Measurements from ENCODE around the gene ST3GAL5. TPM values are rescaled to one million over a fixed set of nuclear protein-coding genes. Genes with fewer than 3 reads are reported as not detected.
A peak's percentile ranks its signal among the peaks of the same experiment; 100 is the strongest.

Gene ST3GAL5
- total RNA-seq, 3 donors from 2014 or later: 20.8 to 52.5 (median 29.5) TPM

DNA sequence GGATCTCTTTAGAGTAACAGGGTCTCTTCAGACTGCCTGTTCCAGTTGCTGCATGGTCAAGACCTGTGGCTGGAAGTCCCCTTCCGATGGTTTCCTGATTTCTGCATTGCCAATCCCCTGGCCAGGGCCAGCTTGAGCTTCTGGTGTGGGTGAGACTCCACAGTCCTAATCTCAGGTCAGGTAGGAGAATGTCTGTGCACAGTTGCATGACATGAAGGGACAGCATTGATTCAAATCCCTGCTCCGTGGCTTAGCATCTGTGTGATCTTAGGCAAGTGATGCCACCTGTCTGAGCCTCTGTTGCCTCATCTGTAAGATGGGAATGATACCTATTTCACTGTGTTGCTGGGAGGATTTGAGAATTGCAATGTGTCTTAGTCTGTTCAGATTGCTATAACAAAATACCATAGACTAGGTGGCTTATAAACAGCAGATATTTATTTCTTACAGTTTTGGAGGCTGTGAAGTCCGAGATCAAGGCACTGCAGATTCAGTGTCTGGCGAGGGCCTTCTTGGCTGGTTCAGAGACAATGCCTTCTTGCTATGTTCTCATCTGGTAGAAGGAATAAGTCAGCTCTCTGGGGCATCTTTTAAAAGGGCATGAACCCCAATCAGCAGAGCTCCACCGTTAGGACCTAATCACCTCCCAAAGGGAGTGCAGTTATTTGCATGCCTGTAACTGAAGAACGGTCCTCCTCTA lies 68.8 kb downstream of the ST3GAL5 start:
- Histone ChIP-seq H3K27ac (no peak overlapping the region), H3K4me3 (no peak overlapping the region), H3K36me3 (no peaks in the 10 kb centered on the region), H3K4me1 (no peaks in the 10 kb centered on the region), H3K9me3 (no peaks in the 10 kb centered on the region), H3K27me3 (no peaks in the 10 kb centered on the region)
- intact Hi-C loops (cut with DNase I; ENCODE audit: low total_unique reads): loop anchor here (5.0 kb wide), 1 partner anchor 262 kb away; no protein-coding TSS in a partner anchor
- DNase-seq (ENCODE audit: low spot score in 2 of 2): no peak
- no peak for TF ChIP-seq POLR2A (IDR thresholded peaks at IDR 0.05)
- TF ChIP-seq, protein P1, sequence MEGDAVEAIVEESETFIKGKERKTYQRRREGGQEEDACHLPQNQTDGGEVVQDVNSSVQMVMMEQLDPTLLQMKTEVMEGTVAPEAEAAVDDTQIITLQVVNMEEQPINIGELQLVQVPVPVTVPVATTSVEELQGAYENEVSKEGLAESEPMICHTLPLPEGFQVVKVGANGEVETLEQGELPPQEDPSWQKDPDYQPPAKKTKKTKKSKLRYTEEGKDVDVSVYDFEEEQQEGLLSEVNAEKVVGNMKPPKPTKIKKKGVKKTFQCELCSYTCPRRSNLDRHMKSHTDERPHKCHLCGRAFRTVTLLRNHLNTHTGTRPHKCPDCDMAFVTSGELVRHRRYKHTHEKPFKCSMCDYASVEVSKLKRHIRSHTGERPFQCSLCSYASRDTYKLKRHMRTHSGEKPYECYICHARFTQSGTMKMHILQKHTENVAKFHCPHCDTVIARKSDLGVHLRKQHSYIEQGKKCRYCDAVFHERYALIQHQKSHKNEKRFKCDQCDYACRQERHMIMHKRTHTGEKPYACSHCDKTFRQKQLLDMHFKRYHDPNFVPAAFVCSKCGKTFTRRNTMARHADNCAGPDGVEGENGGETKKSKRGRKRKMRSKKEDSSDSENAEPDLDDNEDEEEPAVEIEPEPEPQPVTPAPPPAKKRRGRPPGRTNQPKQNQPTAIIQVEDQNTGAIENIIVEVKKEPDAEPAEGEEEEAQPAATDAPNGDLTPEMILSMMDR (IDR thresholded peaks at IDR 0.05): no peak

DNA sequence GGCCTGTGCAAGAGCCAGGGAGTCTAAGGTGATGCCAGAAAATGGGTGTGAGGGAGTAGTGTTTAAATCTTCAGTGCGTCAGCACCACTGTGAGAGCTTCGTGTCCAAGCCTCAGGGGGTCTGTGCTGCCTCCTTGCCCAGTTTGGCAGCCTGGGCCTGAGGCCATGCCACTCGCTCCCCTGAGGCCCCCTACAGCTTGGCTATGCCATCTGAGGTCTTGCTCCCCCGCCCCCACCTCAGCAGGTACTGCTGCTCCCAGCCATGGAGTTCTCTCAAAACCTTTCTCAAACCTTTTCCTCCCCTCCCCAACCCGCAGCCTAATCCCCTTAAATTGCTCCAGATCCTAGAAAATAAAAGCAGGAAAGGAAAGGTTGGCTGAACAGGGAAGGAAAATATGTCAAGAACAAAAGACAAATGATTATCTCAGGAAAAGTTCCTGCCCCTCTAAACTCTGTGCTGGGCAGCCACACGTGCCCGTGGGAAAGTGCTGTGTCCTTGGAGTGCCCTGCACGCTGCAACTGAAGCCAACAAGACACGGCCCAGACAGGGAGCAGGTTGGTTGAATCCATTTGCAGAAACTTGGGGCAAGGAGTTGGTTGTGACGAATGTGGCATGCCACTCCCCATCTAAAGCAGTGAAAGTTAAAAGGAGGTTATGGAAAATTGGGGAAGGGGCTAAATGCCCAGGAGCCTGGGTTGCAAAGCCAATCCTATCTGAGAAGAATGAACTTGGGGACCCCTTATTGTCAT lies 73.8 kb downstream of the ST3GAL5 start:
- H3K27ac ChIP-seq: no peak overlapping the region

DNA sequence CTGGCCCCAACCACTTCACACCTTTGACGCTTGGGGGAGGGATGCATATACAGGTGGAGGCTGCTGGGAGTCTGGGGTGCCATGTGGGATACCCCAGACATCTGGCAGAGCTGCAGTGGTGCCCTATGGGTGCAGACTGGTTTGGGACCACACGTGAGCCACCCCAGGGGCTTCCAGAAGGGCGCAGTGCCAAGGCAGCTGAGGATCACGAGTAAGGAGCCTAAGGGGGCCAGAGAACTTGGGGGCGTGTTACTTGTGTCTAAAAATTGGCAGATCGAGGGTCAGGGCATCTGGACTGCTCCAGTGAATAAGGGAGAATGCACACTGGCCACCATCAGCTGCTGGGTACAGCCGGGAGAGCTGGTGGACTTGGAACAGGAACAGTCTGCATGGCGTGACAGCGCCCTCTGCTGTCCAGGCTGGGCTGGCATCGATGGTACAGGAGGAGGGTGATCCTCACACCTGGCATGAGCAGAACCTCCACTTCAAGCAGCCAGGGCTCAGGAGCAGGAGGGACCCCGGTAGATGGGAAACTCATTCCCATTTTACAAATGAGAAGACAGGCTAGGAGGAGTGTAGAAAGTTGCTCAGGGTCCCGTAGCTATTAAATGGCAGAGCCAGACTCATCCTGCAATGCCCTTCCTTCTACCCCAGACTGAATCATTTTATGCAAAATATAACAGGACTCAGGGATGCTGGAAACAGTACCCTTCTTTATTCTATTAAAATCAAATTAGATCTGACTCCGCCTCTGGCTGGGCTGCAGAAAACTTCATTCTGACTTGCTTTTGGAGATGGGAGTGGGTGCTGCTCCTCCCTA lies 74.6 kb downstream of the ST3GAL5 start:
- Histone ChIP-seq H3K36me3 (no peaks in the 10 kb centered on the region), H3K9me3 (no peaks in the 10 kb centered on the region), H3K27ac (no peak overlapping the region), H3K4me1 (no peaks in the 10 kb centered on the region), H3K27me3 (no peaks in the 10 kb centered on the region), H3K4me3 (no peak overlapping the region)
- DNase-seq (ENCODE audit: low spot score in 2 of 2): peak; percentile 89 to 93
- TF ChIP-seq, protein P1 (IDR thresholded peaks at IDR 0.05): peak; percentile 84 to 97 (median 95)
- TF ChIP-seq POLR2A (IDR thresholded peaks at IDR 0.05) (no peak), POLR2AphosphoS5 (IDR thresholded peaks at IDR 0.05) (peak; percentile 15 to 42 (median 27))
- intact Hi-C loops (cut with DNase I; ENCODE audit: low total_unique reads): loop anchor here (5.0 kb wide), 1 partner anchor 87 kb away; no protein-coding TSS in a partner anchor

More for the DNA sequence above, 73.8 kb downstream of the ST3GAL5 start:
- no peaks in the 10 kb centered on the region for H3K27me3 ChIP-seq
- no peaks in the 10 kb centered on the region for H3K36me3 ChIP-seq
- TF ChIP-seq POLR2AphosphoS5 (IDR thresholded peaks at IDR 0.05) (no peak), POLR2A (IDR thresholded peaks at IDR 0.05) (no peak)
- TF ChIP-seq, protein P1 (IDR thresholded peaks at IDR 0.05): no peak
- H3K4me1 ChIP-seq: no peaks in the 10 kb centered on the region
- no peak overlapping the region for H3K4me3 ChIP-seq
- no peaks in the 10 kb centered on the region for H3K9me3 ChIP-seq
- DNase-seq (ENCODE audit: low spot score in 2 of 2): no peak
- intact Hi-C loops (cut with DNase I; ENCODE audit: low total_unique reads): loop anchor here (5.0 kb wide), 1 partner anchor 88 kb away; no protein-coding TSS in a partner anchor

DNA sequence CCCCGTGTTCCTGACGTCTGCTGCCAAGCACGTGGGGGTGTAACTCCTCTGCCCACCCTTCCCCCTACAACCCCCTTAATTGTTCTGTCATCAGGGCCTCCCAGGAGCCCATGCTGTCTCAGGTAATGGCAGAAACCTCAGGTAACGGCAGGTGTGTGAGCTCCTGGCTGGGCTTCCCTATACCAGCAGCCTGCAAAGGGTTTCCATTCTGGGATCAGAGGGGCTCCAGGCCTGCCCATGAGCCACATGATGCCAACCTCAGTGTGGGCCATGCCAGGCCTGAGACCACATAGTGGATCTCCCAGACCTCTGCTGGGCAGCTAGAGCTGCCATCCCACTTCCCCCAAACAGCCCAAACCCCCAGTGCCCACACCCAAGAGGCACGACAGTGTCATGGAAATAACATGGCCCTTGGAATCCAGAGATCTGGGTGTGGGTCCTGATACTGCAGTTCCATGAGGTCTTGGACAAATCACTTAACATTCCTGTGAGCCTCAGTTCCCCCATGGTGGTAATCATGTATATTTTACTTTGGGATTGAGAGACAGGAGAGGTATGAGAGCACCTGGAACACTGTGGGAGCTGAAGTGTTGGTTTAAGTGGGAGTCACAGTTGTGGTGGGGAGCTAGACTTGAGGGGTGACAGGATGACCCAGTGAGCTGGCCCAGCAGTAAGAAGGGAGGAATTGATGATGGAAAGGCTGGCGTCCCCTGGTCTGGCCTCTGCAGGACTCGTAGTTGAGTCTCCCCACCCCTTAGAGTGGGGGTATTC lies 75.4 kb downstream of the ST3GAL5 start:
- Histone ChIP-seq H3K27me3 (no peaks in the 10 kb centered on the region), H3K36me3 (no peaks in the 10 kb centered on the region), H3K9me3 (no peaks in the 10 kb centered on the region), H3K4me1 (no peaks in the 10 kb centered on the region), H3K27ac (no peak overlapping the region), H3K4me3 (no peak overlapping the region)
- intact Hi-C loops (cut with DNase I; ENCODE audit: low total_unique reads): loop anchor here (5.0 kb wide), 1 partner anchor 86 kb away; no protein-coding TSS in a partner anchor
- DNase-seq (ENCODE audit: low spot score in 2 of 2): no peak
- TF ChIP-seq POLR2AphosphoS5 (IDR thresholded peaks at IDR 0.05): no peak
- TF ChIP-seq, protein P1 (IDR thresholded peaks at IDR 0.05): no peak
- TF ChIP-seq POLR2A (IDR thresholded peaks at IDR 0.05): no peak
